Suprapubic skin (tissue), 4 donors: ENCODE results near the gene PCID2.

Source experiments
- POLR2A ChIP-seq, 2 donors: fragments of 450-650 bp; IDR thresholded peaks; one replicate each; pipeline ENCODE4 v1.6.1; 2017; ENCODE audit warnings: antibody characterized with exemption in 2 of 2, mild to moderate bottlenecking in 2 of 2, moderate library complexity in 2 of 2
- POLR2AphosphoS5 ChIP-seq, 3 donors: sonication (generic); formaldehyde crosslinking; IDR thresholded peaks; one replicate each; pipeline ENCODE4 v1.6.1; 2017; ENCODE audit warnings: antibody characterized with exemption in 3 of 3
- TF ChIP-seq, protein P1 (sequence below), 2 donors: fragments of 200-600 bp in 1 of 2; fragments of 450-650 bp in 1 of 2; sonication (generic) in 1 of 2; IDR thresholded peaks; one replicate each; pipeline ENCODE4 v1.5.1; 2016 to 2019; ENCODE audit warnings: antibody characterized with exemption in 2 of 2, mild to moderate bottlenecking in 1 of 2, moderate library complexity in 1 of 2

DNA sequence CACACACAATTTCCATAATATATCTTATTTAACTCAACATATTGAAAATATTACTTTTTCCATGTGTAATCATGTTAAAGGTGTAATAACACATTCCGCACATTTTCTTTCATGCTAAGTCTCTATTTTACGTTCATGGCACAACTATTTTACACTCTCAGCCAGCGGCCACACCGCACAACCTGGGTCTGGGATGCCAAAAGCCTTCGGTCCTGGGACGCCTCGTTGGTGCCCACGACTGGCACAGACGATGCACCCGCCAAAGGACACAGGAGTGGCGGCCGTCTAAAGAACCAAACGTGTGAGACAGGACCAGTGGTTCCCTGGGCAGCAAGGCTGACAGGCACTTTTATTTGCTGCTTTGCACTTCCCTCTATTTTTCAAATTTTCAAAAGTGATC, 60.1 kb downstream of the PCID2 start:
- TF ChIP-seq, protein P1, sequence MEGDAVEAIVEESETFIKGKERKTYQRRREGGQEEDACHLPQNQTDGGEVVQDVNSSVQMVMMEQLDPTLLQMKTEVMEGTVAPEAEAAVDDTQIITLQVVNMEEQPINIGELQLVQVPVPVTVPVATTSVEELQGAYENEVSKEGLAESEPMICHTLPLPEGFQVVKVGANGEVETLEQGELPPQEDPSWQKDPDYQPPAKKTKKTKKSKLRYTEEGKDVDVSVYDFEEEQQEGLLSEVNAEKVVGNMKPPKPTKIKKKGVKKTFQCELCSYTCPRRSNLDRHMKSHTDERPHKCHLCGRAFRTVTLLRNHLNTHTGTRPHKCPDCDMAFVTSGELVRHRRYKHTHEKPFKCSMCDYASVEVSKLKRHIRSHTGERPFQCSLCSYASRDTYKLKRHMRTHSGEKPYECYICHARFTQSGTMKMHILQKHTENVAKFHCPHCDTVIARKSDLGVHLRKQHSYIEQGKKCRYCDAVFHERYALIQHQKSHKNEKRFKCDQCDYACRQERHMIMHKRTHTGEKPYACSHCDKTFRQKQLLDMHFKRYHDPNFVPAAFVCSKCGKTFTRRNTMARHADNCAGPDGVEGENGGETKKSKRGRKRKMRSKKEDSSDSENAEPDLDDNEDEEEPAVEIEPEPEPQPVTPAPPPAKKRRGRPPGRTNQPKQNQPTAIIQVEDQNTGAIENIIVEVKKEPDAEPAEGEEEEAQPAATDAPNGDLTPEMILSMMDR (IDR thresholded peaks at IDR 0.05) = no peak
- TF ChIP-seq POLR2AphosphoS5 (IDR thresholded peaks at IDR 0.05) (no peak), POLR2A (IDR thresholded peaks at IDR 0.05) (no peak)
